GM21619 (cell line): ENCODE results near the gene AKAP6.

Source experiments
- ATAC-seq: cut with Tn5 transposase; IDR thresholded peaks from one replicate; pipeline ENCODE4 v1.9.1; 2021; ENCODE audit not compliant: unreplicated experiment

AKAP6 gene

DNA sequence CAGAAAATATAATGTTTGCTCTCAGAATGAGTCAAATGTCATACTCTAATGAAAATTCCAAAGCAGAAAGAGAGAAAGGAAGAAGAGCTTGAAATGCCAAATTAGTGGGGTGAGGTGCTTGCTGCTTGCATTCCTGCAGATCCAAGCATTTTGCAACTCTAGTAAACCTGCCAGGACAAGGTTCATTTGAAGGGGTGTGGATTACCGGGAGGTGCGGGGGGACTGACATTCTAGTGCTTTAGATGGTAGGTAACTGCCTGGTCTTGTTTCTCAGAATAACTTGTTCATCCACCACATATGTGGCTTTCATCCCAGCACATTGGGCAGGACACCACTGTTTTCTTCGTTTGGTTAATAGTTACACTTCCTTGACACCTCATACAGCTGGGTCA is 144.4 kb downstream of the AKAP6 start:
- ATAC-seq, result no peak

DNA sequence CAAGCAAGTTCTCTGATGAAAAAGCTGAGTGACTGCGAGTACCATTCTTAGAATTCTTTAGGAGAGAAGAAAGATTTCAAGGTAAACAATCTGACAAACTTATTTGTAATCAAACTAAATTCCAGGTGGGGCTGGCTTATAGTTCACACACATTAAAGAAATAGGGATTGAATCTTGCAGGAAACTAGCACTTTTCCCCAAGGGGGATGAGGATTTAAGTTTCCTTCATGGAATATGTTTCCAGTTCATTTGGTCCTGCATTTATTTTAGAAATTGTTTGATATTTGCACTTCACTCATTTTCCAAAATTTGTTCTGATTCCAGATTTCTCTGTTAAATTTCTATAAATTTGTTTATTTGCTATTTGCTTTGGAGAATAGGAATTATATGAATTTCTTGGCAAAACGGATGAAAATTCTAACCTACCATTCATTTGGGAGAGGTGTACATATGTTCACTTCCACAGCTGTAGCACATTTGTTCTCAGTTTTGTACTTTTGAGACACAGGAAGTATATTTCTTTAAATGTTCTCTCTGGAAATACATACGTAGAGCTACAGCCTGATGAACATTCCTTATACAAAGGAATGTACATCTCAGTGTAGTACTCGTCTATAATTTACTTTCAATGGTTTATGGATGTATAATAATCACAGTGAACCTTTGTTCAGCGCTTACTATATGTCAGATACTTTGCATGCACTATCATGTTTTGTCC is 145.5 kb downstream of the AKAP6 start:
- no peak for ATAC-seq

DNA sequence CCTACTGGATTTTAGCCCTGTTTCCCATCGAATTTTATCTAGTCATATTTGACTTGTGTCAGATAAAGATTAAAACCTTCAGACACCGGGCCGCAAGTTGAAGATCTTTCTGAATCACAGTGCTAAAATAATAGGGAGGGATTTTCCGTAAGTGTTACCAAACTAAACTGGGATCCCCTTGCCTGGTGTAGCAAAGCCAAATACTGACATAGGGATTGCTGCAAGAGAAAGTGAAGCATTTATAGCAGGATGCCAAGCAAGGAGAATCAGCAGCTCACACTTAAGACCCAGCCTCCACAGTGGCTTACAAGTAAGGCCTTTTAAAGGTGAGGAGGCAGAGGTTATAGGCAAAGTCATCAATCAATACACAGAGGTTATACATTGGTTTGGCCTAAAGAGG is 147.4 kb downstream of the AKAP6 start:
- no peak for ATAC-seq

DNA sequence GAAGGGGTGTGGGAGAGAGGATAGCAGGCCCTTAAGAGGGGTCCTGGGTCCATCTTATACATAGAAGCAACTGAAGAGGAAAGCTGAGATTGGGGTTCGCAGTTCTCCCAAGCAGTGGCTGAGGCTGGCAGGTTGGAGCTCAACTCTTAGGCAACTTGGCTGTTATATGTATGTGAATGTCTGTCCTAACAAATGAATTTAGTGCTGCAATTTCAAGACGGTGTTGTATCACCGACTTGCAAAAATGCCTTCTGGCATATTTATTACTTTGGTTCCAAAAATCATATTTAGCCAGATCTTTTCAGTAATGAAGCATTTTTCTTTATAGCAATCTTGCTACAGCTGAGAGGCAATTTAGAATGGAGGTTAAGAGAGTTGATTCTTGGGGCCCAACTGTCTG is 148.3 kb downstream of the AKAP6 start:
- no peak for ATAC-seq

DNA sequence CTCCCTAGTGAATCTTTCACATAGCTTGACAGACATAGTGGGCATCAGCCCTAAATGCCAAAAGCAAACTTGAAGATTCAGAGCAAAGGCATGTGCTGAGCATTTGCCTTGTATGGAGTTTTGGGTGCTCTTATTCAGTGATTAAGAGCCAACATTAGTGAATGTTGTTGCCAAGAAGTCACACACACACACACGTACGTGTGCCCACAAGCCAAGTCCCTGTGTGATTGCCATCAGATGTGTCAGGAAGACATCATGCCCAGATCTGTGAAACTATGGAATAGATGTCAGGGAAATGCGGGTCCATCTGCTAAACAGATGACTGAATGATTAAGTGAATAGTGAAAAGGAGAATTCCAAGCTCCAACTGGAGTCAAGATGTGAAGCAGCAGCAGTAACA is 149.0 kb downstream of the AKAP6 start:
- ATAC-seq, result no peak

DNA sequence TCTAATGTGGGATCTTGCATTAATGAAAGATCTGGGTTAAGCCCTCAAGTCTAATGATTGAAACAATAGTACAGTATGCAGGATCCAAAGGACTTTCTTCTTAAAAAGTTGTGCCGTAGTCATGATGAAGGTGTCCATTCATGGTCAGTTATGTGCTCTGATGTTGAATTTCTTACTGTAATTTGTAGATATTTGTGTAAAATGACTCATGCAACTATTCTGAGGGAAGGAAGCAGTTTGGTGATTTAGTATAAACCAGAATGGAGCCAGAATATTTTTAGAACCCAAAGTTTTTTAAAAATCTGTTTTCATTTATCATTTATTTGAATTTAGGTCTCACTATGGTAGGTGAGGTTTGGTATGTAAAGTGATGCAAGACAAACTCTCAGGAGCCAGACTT is 151.2 kb downstream of the AKAP6 start:
- no peak for ATAC-seq

DNA sequence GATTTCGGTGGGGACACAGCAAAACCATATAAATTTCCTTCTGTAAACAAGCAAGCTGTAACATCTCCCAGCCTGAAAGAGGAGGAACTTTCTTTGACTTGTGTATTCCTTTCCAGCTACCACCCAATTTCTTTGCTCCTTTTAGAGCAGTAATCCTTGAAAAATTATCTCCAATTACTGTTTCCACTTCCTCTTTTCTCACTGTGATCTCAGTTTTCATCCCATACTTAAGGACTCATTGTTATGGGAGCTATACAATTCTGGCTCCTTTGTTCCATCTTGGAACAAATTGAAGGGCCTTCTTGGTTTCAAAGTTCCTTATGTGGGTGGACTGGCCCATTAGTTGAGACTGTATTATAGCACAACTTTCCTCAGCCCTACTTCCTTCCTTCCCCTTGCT is 152.6 kb downstream of the AKAP6 start:
- ATAC-seq, result no peak

DNA sequence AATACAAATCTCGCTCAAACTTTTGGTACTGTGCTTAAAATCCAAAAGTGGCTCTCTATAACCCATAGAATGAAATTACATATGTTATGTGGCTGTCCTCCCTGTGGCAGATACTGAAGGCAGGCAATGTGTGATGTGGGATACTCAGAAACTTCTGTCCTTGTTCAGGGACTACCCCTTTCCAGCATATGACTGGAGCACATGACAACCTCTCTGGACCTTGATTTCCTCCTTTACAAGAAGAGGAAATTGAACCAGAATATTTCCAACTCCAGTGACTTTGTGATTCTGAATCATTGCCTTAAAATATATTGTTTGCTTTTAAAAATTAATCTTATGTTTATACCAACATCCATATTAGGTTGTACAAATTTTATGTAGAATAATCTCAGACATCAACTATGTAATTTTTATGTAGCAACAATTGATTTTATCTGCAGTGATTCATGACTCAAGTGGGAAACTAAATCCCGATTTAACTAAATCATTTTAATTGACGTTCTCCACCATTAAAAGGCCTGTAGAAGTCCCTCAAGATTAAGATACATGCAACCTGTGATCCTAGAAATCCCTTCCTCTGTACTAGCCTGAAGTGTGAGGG is 162.4 kb downstream of the AKAP6 start:
- no peak for ATAC-seq

DNA sequence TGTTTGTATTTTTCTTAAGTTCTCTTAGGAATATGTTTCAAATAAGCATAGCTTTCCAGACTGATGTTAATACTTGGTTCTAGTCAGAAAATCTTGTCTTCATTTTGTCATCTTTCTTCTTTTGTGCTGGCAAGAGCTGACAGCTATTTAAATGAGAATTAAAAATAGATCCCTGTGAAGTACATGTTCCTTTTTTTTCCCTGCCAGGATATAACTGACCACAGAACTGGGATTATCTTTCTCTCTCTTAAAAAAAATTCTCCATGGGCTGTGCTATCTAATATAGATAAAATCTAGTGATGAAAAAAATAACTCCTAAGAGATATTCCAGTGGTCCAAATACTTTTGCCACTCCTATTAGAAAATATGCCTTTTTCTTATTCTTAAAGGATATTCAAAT is 163.4 kb downstream of the AKAP6 start:
- no peak for ATAC-seq

DNA sequence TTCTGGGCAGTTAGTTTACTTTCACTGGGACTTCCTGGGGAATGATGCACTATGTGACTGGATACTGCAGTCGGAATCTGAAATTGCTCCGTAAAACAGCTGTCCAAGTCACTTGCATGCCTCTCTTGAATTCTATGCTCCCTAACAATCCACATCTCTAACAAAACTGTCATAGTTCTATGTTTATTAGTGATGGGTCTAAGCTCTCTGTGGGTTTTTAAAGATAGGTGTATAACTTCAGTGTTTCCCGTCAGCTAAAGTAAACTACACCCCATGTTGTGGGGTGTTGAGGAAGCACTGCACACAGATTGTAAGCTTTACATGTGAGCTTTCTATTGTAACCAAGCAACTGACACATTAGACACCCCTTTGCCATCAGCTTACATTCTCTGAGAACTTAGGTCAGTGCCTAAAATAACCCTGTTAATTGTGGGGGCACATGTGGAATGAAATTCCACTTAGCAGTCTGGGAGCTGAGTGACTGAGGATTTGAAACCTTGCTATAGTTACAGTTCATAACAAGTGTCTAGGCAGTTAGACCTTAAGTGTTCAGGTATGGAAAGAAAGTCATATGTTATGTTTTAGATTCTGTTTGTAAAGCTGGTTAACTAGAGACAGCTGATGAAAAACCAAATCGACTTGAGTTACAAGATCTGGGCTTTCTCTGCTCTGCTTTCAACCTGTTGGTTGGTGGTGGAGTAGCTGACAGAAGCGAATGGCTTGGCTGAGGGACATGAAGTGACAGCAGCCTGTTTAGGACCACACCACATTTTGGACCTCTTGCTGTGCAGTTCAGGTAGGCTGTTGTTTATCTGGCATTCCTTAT is 165.7 kb downstream of the AKAP6 start:
- ATAC-seq, result no peak

DNA sequence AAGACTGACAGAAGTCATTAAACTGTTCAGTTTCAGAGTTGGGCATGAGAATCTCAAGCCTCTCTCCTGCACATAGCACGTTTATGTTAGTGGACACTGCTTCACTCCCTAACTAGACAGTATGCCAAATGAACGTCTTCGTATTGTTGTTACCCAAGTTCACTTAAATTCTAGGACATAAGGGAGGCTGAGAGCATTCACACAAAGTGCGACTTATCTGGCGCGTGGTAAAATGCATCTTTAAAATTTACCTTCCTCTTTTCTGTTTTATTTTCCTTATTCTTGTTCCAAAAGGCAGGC is 166.3 kb downstream of the AKAP6 start:
- no peak for ATAC-seq

DNA sequence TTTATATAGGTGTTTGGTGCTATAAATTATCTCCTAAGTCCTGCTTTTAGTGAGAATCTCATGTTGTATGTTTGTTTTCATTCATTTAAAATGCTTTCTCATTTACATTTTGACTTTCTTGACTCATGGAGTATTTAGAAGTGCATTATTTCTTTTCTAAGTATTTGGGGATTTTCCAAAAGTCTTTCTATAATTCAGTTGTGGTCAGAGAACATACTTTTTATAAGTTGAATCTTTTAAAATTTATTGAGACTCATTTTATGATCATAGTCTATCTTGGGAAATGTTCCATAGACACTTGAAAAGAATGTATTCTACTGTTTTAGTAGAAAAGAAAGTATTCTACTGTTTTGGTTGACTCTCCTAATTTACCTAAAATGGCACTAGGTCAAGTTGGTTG is 168.2 kb downstream of the AKAP6 start:
- ATAC-seq, result no peak

DNA sequence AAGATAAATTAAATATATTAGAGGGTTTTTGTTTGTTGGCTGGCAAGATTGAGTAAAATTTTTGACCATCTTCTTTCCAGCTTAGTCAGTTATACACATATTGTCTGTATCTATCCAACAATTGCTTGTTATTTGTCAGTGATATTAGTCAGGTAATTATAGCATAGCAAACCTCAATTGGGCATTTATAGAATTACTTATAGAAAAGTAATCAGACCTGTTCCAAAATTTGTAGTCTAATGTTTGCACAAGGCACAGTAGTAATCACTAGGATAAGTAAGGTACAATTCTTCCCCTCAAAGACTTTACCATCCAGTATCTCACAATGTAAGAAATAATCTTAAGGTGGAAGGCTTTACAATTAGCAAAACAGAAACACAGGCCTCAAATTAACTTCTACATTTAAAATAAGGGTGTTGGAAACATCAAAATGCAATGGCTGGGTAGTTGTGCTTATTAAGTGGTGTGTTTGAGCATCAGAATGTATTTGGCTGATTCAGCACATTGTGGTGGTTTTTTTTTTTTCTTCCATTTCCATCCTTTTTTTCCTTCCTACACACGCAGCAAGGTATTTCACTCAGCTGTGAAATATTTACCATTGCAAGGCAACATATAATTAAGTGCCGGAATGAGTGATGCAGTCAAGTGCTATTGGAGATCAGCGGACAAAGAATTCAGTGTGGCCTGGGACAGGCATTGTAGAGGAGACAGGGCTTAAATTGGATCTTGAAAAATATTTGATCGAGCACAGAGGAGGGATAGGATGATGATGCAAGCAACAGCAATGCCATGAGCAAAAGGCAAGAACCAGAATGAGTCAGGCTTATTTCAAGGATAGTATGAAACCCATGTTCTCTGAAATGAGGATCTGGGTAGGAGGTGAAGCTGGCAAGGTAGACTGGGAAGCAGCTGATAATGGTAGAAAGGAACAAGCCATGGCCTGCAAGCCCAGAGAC is 178.2 kb downstream of the AKAP6 start:
- no peak for ATAC-seq

DNA sequence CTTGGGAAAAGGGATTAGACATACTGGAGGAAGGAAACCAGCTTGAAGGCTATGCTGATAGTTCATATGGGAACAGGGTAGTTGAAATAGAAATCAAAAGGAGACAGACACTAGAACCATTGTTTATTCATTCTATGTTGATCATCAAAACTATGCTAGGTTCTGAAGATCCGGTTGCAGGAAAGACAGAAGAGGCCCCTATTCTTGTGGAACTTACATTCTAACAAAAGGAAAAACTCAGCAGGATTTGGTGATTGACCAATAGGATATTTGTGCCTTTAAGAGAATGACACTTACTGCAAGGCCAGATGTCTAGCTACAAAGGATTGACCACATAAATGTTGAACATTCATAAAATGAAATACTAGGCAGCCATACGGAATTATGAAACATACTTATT is 179.2 kb downstream of the AKAP6 start:
- ATAC-seq, result no peak

DNA sequence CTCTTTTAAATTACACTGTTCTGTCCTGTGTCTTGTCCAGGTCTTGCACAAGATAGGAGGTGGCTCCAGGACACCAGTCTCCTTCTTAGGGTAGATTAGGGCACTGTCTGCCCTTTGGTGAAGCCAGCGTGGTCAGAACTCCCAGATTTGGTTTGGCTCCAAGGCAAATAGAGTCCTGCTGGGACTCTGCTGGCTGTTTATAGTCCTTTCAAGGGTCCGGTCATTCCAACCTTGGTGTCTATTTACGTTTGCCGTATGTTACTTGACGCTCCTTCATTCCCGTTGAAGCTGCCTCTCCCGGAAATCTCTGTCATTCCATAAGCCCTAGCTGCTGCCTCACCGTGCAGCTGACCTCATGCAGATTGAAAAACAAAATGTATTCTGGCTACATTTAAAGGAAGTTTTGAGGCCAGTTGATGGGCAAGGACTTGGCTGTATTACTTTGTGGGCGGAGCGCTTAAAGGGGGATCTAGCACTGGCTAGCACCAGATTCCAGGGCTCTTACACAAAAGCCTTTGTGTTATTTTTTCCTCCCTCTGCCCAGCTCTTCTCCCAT is 180.6 kb downstream of the AKAP6 start:
- no peak for ATAC-seq

DNA sequence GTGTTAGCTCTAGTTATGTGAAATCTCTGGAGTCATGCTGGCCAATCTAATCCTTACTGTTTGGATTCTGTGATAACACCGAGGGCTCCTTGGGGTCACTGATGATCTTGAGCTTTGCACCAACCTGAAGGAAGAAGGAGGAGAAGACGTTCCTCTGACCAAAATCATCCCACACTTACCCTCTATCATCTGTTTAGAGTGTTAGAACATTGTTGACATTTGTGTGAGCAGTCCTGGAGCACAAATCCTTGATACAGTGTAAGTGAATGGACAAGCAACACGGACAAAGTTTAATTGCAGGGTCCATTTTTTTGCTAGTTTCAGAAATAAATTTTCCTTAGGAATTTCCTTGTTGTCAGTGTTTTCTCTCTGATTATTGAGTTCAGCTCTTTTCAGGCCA is 181.7 kb downstream of the AKAP6 start:
- ATAC-seq, result no peak

DNA sequence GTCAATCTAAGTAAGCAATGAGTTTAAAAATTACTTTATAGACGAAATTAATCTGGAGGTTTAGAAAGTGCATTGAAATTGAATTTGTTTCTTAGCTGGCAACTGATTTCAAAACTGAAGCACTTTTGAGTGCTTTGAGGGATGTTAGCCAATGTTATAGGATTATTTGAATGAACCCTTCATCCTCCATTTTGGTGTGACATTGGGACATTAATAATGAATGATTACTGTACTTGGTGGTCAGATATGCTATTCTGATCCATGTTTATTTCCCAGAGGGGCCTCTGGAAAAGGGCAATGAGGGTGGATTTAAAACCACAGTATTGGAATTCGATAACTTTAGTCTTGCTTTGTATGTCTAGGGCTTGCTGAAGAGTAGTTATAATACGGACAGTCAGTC is 183.2 kb downstream of the AKAP6 start:
- ATAC-seq, result no peak

DNA sequence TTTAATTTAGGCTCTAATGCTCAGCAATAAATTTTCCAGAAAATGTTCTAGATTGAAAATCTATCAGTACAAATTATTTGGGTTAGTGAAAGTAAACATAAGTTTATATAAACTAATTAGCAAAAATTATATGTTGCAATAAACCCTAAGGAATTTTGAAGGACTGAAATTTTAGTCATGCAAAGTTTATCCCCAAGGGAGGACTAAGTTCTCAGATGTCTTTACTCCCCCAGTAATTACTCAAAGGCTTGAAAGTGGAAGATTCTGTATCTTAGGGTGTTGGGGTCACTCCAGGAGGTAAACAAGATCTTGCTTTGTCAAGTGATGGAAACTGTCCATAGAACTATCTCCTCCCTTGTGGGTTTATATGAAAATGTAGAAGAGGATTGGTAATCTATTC is 183.7 kb downstream of the AKAP6 start:
- no peak for ATAC-seq

DNA sequence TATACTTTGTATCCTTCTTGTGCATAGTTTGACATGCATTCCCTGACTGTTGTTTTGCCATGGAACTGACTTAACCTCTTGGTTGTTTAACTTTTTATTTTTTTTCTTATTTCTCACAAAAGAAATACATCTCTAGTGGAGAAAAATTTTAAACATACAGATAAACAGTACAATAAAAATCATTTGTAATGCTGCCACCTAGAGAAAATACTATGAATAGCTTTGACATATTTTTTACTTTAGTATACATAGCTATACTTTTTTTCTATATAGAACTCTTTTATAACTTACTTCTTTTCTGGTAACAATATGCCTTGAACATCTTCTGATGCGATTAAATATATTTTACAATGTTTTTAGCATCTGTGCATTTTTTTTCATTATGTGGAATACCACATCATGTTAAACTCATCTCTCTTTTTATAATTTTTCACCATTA is 184.5 kb downstream of the AKAP6 start:
- ATAC-seq, result no peak

DNA sequence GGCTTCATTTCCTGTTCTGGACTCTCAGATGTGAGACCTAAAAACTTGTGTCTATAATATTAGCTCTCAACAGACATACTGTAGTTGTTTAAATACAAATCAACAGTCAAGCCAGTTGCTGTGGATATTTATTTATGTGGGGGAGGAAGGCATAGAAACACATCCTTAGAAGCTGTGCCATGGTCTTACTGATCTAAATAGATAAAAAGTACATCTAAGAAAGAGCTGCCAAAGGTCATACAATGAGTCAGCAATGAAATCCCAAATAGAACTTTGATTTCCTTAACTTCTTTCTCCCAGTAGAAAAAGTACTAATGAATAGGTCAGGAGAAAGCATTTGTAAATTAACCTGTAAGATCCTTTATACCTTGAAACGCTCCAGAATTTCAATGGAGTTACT is 185.1 kb downstream of the AKAP6 start:
- no peak for ATAC-seq

DNA sequence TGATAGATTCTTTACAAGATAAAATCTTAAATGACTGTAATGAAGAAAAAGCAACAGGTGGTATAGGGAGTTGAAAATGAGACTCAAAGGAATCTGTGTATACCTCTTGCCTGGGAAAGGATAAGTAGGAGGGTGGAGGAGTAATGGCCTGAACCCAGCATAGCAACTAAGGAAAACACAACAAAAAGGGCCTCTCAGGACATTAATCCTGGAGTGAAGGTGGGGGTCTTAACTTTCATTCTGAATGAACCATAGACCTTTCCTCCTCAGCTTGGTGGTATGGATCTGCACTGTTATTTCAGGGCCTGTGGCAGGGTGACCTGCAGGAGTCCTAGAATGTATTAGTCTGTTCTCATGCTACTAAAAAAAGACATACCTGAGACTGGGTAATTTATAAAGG is 185.6 kb downstream of the AKAP6 start:
- no peak for ATAC-seq
